IMR-90 (cell line): ENCODE measurements around the gene WNK3. TPM values are rescaled to one million over a fixed set of nuclear protein-coding genes. Genes with fewer than 3 reads are reported as not detected.

Experiments used
- ATAC-seq: fragments of 200-7000 bp; cut with Tn5 transposase; 2 replicates; pipeline ENCODE4 v1.9.1; 2020; ENCODE audit warnings: low read depth, mild to moderate bottlenecking, moderate library complexity
- Bru-seq: library from RNA; stranded (reverse); fragments of 400-500 nt; gene quantifications from one replicate; lab custom pipeline; 2021; lab: Mats Ljungman, UMichigan
- BruChase-seq, 2 experiments: library from RNA; stranded (reverse); fragments of 400-500 nt; gene quantifications; one replicate each; lab custom pipeline; 2021; lab: Mats Ljungman, UMichigan
- BruUV-seq: library from RNA; stranded (reverse); fragments of 400-500 nt; replicated peaks from 2 replicates; lab custom pipeline; 2021; lab: Mats Ljungman, UMichigan
- CTCF ChIA-PET: fragments of 300-600 bp; formaldehyde crosslinking; extraction: SDS; loops from one replicate; lab custom pipeline; 2021; ENCODE audit warnings: antibody characterized with exemption; lab: Yijun Ruan, JAX
- POLR2A ChIA-PET: fragments of 300-600 bp; sonication (Branson Sonifier 250); formaldehyde crosslinking; loops from one replicate; lab custom pipeline; 2022; ENCODE audit warnings: antibody characterized with exemption; ENCODE audit not compliant: unreplicated experiment; lab: Charles Lee
- DNase-seq: peaks from one replicate; pipeline ENCODE4 v3.0.0; 2013
- H2AFZ ChIP-seq: replicated peaks from 2 replicates; pipeline ENCODE3; 2013; ENCODE audit warnings: low read length, mild to moderate bottlenecking; ENCODE audit not compliant: poor library complexity
- H2AK5ac ChIP-seq: 2 replicates; pipeline ENCODE4 v1.6.1; 2013; ENCODE audit warnings: low read depth, low read length, inconsistent platforms
- H2AK9ac ChIP-seq: replicated peaks from 2 replicates; pipeline ENCODE3; 2013; ENCODE audit warnings: mild to moderate bottlenecking, low read depth, low read length, moderate library complexity; ENCODE audit not compliant: poor library complexity
- H2BK120ac ChIP-seq: 2 replicates; pipeline ENCODE4 v1.6.1; 2013; ENCODE audit warnings: low read depth, low read length, inconsistent platforms
- H2BK15ac ChIP-seq: 3 replicates; pipeline ENCODE4 v1.6.1; 2013; ENCODE audit warnings: low read depth, low read length, inconsistent platforms
- H2BK20ac ChIP-seq: 2 replicates; pipeline ENCODE4 v1.6.1; 2013; ENCODE audit warnings: low read depth, mild to moderate bottlenecking, inconsistent platforms, low read length, moderate library complexity
- H2BK5ac ChIP-seq: 2 replicates; pipeline ENCODE4 v1.6.1; 2013; ENCODE audit warnings: mild to moderate bottlenecking, low read depth, low read length, inconsistent platforms; ENCODE audit not compliant: poor library complexity, severe bottlenecking
- H3K14ac ChIP-seq: replicated peaks from 2 replicates; pipeline ENCODE4 v1.6.1; 2013; ENCODE audit warnings: low read depth, low read length, inconsistent platforms
- H3K18ac ChIP-seq: 2 replicates; pipeline ENCODE4 v1.6.1; 2013; ENCODE audit warnings: low read depth, low read length, control low read depth
- H3K23ac ChIP-seq: 2 replicates; pipeline ENCODE4 v1.6.1; 2013; ENCODE audit warnings: low read depth, low read length, inconsistent platforms
- H3K27ac ChIP-seq: 2 replicates; pipeline ENCODE4 v1.5.1; 2013; ENCODE audit warnings: mild to moderate bottlenecking, control low read depth, low read length; ENCODE audit not compliant: insufficient read depth
- H3K27me3 ChIP-seq: 2 replicates; pipeline ENCODE4 v1.6.1; 2013; ENCODE audit warnings: low read length; ENCODE audit not compliant: control insufficient read depth, insufficient read depth
- H3K36me3 ChIP-seq: 2 replicates; pipeline ENCODE4 v1.6.1; 2013; ENCODE audit warnings: low read length, mixed read lengths; ENCODE audit not compliant: control insufficient read depth, insufficient read depth
- H3K4ac ChIP-seq: 2 replicates; pipeline ENCODE4 v1.6.1; 2013; ENCODE audit warnings: low read depth, low read length, inconsistent platforms
- H3K4me1 ChIP-seq: 2 replicates; pipeline ENCODE4 v1.6.1; 2013; ENCODE audit warnings: low read length, mixed read lengths; ENCODE audit not compliant: control insufficient read depth, insufficient read depth
- H3K4me2 ChIP-seq: 2 replicates; pipeline ENCODE4 v1.6.1; 2013; ENCODE audit warnings: low read depth, mild to moderate bottlenecking, control low read depth, low read length, moderate library complexity
- H3K4me3 ChIP-seq: 2 replicates; pipeline ENCODE4 v1.5.1; 2013; ENCODE audit warnings: low read depth, mild to moderate bottlenecking, control low read depth, low read length, moderate library complexity; ENCODE audit not compliant: insufficient read depth
- H3K56ac ChIP-seq: 2 replicates; pipeline ENCODE4 v1.6.1; 2013; ENCODE audit warnings: low read length, inconsistent platforms; ENCODE audit not compliant: insufficient read depth; ENCODE audit errors: extremely low read depth
- H3K79me1 ChIP-seq, 2 experiments: 2 replicates each; pipeline ENCODE4 v1.6.1; 2013; ENCODE audit warnings: low read length in 2 of 2, inconsistent platforms in 1 of 2, low read depth in 1 of 2
- H3K9ac ChIP-seq: 2 replicates; pipeline ENCODE4 v1.6.1; 2013; ENCODE audit warnings: low read depth, low read length, control low read depth
- H3K9me1 ChIP-seq: 2 replicates; pipeline ENCODE4 v1.6.1; 2013; ENCODE audit warnings: low read length, inconsistent platforms; ENCODE audit not compliant: insufficient read depth
- H3K9me3 ChIP-seq: 2 replicates; pipeline ENCODE4 v1.6.1; 2013; ENCODE audit warnings: low read length; ENCODE audit not compliant: control insufficient read depth, insufficient read depth
- H4K20me1 ChIP-seq: 2 replicates; pipeline ENCODE4 v1.6.1; 2013; ENCODE audit warnings: low read length, inconsistent platforms; ENCODE audit not compliant: insufficient read depth
- H4K5ac ChIP-seq: 2 replicates; pipeline ENCODE4 v1.6.1; 2013; ENCODE audit warnings: mild to moderate bottlenecking, low read depth, low read length, control low read depth
- H4K8ac ChIP-seq, 2 experiments: 2 replicates each; pipeline ENCODE4 v1.6.1; 2013; ENCODE audit warnings: low read depth in 2 of 2, low read length in 2 of 2, control low read depth in 1 of 2, inconsistent platforms in 1 of 2
- H4K91ac ChIP-seq: 2 replicates; pipeline ENCODE4 v1.6.1; 2013; ENCODE audit warnings: low read depth, low read length, inconsistent platforms; ENCODE audit not compliant: insufficient read depth
- CHD1 ChIP-seq: IDR thresholded peaks from 2 replicates; pipeline ENCODE4 v1.6.1; 2012; ENCODE audit warnings: low read depth, low read length, improper control_type of control experiment
- MAZ ChIP-seq: IDR thresholded peaks from 2 replicates; pipeline ENCODE4 v1.6.1; 2012; ENCODE audit warnings: low read depth, mild to moderate bottlenecking, low read length, improper control_type of control experiment, moderate library complexity, borderline replicate concordance
- RAD21 ChIP-seq: IDR thresholded peaks from 2 replicates; pipeline ENCODE4 v1.6.1; 2012; ENCODE audit warnings: low read length, improper control_type of control experiment
- RFX5 ChIP-seq: IDR thresholded peaks from 2 replicates; pipeline ENCODE4 v1.8.0; 2012; ENCODE audit warnings: low read depth, mild to moderate bottlenecking, low read length, moderate library complexity
- WGBS, 2 experiments: methylation state at CpG; one replicate each; pipeline versions ENCODE4 v1.1.5 to v1.1.7; 2013; ENCODE audit warnings: missing lambda C conversion rate in 2 of 2; ENCODE audit not compliant: insufficient read length in 1 of 2; ENCODE audit errors: extremely low coverage in 2 of 2; 5-methylcytosine and 5-hydroxymethylcytosine counted together
- dilution Hi-C: fragments of 300-500 bp; cut with HindIII; formaldehyde crosslinking; loops from one replicate; pipeline ENCODE4 v1.14.3; 2018; ENCODE audit warnings: low sequenced_read_pairs; ENCODE audit not compliant: unreplicated experiment
- in situ Hi-C: fragments of 300-500 bp; cut with MboI; formaldehyde crosslinking; loops from 3 replicates; pipeline ENCODE4 v1.14.3; 2019; ENCODE audit warnings: low sequenced_read_pairs, inconsistent platforms, mixed read lengths
- intact Hi-C: fragments of 100-400 bp; cut with micrococcal nuclease; formaldehyde crosslinking; loops from 2 replicates; pipeline ENCODE4 v1.10.0; 2022
- long read RNA-seq: library from polyadenylated mRNA; unstranded; transcript quantifications from one replicate; pipeline ENCODE4 v2.0.0, GENCODE V29; 2021; ENCODE audit not compliant: unreplicated experiment
- polyA plus RNA-seq, 3 experiments: library from polyadenylated mRNA; depleted of rRNA; stranded (reverse); fragments of >200 nt; gene quantifications; 2 replicates each; pipeline ENCODE4 v1.2.3, GENCODE V29; 2012; ENCODE audit warnings: low replicate concordance in 1 of 3
- total RNA-seq: library from RNA; depleted of rRNA; stranded (reverse); fragments of >200 nt; gene quantifications from 2 replicates; pipeline ENCODE4 v1.2.3, GENCODE V29; 2012; rRNA removed

The WNK3 gene
- total RNA-seq = 1.4 TPM in 2 replicates
- 0.10 and 0.15 TPM in 2 replicates for polyA plus RNA-seq (2012; rRNA removed)
- 0.03 and 0.04 TPM in 2 replicates for polyA plus RNA-seq (2012; cell fraction: cytosol; rRNA removed)
- 0.03 and 0.28 TPM in 2 replicates for polyA plus RNA-seq (2012; cell fraction: nucleus; rRNA removed; ENCODE audit: low replicate concordance)
- percentile 28 among the genes with signal in this experiment for Bru-seq, nascent RNA
- BruChase-seq, experiment 1, labeled RNA remaining after a 6-hour chase = percentile 38 among the genes with signal in this experiment
- BruChase-seq, experiment 2, labeled RNA remaining after a 2-hour chase = percentile 28 among the genes with signal in this experiment
- long read RNA-seq = 0 reads

DNA sequence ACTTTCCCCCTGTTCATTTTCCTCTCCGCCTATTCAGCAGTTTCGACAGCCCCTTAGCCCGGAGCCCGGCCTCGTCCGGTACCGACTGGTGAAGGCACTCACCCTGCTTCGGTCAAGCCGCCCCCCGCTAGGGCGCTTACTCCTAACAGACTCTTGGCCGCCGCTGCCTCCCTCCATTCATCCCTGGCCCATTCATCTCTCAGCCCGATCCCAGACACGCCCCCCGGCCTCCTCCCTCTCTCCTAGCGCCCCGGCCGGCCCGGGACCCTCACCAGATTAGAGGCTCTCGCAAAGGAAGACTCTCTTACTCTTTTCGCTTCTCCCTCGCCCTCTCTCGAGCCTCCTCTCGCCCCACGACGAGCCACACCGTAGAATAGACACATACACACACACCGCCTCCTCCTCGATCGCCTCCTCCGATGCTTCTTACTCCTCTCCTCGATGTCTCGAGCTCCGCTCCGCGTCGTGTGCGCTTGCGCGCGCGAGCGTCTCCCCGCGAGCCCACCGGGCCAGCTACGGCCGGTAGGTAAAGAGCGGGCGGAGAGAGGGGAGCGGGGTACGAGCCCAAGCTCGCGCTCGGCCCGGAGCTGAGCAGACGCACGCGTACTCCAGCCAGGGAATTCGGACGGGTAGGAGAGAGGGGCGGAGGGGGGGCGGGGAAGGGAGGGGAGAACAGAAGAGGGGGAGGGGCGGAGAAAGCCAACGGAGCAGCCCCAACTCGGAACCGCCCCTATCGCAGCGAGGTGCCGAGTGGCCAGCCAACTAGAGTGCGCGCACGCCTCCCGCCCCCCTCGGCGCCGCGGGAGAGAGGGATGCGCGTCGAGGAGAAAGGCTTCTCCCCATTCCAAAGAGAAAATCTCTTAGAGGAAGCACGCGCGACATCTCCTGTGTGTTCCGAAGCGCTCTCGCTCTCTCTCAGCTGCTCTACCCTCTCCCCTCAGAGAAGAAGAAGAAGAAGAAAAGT, at the start of gene WNK3:
TSS of gene WNK3 (minus strand) at position 633 of the 964 bp plus-strand sequence.
- no peak within 1 kb of the TSS; the same call in 1 of the 2 replicates for H2AK5ac ChIP-seq
- in situ Hi-C loops = no loop called here
- 26% methylated on average over 29 of the region's 88 CpGs; no CpG with 5 or more reads in 1 of the 2 experiments for whole genome bisulfite sequencing, 2 experiments
- H2BK120ac ChIP-seq = no peak within 1 kb of the TSS
- no peaks in the 10 kb centered on the region for H3K79me1 ChIP-seq
- peak within 1 kb of the TSS; percentile 55 for H4K91ac ChIP-seq
- H3K23ac ChIP-seq = no peak within 1 kb of the TSS; the same call in 1 of the 2 replicates
- no peak within 1 kb of the TSS for H3K14ac ChIP-seq
- H3K9me1 ChIP-seq = no peaks in the 10 kb centered on the region
- no peak within 1 kb of the TSS for H3K18ac ChIP-seq
- ChIA-PET CTCF (no interaction called here), POLR2A (no interaction called here)
- H2BK20ac ChIP-seq = no peak within 1 kb of the TSS
- H4K5ac ChIP-seq = no peak within 1 kb of the TSS; the same call in 1 of the 2 replicates
- H4K20me1 ChIP-seq = no peaks in the 10 kb centered on the region
- H3K4me3 ChIP-seq = peak within 1 kb of the TSS; percentile 71
- dilution Hi-C loops = no loop called here
- ATAC-seq = peak; percentile 91
- no peaks in the 10 kb centered on the region for H3K36me3 ChIP-seq
- TF ChIP-seq MAZ (peak; percentile 42; the same call in 1 of the 2 replicates), CHD1 (no peak), RFX5 (no peak), RAD21 (no peak)
- peak within 1 kb of the TSS; percentile 50 for H3K27ac ChIP-seq
- DNase-seq = peak; percentile 57
- no peak within 1 kb of the TSS for H2BK5ac ChIP-seq
- no peak within 1 kb of the TSS for H3K4ac ChIP-seq
- H2BK15ac ChIP-seq = no peak within 1 kb of the TSS
- no TSS peak for BruUV-seq
- H2AK9ac ChIP-seq = peak within 1 kb of the TSS; percentile 31
- no peaks in the 10 kb centered on the region; the same call in 1 of the 2 replicates for H3K9me3 ChIP-seq
- no peaks in the 10 kb centered on the region for H3K4me1 ChIP-seq
- intact Hi-C loops = no loop called here
- H3K4me2 ChIP-seq = peak within 1 kb of the TSS; percentile 73
- peak within 1 kb of the TSS; percentile 37 for H3K9ac ChIP-seq
- peaks cover 6% of the 10 kb centered on the region; the same call in 1 of the 2 replicates for H3K27me3 ChIP-seq
- H2AFZ ChIP-seq = peak within 1 kb of the TSS; percentile 92
- H4K8ac ChIP-seq = peak within 1 kb of the TSS; percentile 74 to 79; a peak in 2 of 4 replicates
- no peak within 1 kb of the TSS for H3K56ac ChIP-seq
